Testis (tissue), 2 donors: ENCODE data around the gene BMERB1.

Source experiments
- POLR2A ChIP-seq: fragments of 450-650 bp; IDR thresholded peaks from one replicate; pipeline ENCODE4 v1.6.1; 2017; ENCODE audit warnings: antibody characterized with exemption, mild to moderate bottlenecking, moderate library complexity
- TF ChIP-seq, protein P1 (sequence below), 3 experiments: fragments of 450-650 bp in 2 of 3; fragments of 200-600 bp in 1 of 3; sonication (generic) in 1 of 3; IDR thresholded peaks; one replicate each; pipeline ENCODE4 v1.5.1; 2016 to 2019; ENCODE audit warnings: antibody characterized with exemption in 3 of 3, mild to moderate bottlenecking in 2 of 3, moderate library complexity in 1 of 3

- TF ChIP-seq, protein P1, sequence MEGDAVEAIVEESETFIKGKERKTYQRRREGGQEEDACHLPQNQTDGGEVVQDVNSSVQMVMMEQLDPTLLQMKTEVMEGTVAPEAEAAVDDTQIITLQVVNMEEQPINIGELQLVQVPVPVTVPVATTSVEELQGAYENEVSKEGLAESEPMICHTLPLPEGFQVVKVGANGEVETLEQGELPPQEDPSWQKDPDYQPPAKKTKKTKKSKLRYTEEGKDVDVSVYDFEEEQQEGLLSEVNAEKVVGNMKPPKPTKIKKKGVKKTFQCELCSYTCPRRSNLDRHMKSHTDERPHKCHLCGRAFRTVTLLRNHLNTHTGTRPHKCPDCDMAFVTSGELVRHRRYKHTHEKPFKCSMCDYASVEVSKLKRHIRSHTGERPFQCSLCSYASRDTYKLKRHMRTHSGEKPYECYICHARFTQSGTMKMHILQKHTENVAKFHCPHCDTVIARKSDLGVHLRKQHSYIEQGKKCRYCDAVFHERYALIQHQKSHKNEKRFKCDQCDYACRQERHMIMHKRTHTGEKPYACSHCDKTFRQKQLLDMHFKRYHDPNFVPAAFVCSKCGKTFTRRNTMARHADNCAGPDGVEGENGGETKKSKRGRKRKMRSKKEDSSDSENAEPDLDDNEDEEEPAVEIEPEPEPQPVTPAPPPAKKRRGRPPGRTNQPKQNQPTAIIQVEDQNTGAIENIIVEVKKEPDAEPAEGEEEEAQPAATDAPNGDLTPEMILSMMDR (IDR thresholded peaks at IDR 0.05) = no peak
- TF ChIP-seq POLR2A = no peak
Observed at GRCh38 chr16:15415511-15415985, 18.8 kb upstream of the BMERB1 start.
